ENCODE measurements around the gene CD72.
"Not testable (repeated sequence)": the region's sequence is repeated elsewhere in the genome, so short reads cannot be mapped to it uniquely, and the experiment has no call there.

CD72 gene

GRCh38 chr9:35637427-35637955 is 19.3 kb upstream of the CD72 start:
- not testable (repeated sequence) for H3K4me1 ChIP-seq (ENCODE audit: low read length); H3K4me2 ChIP-seq (ENCODE audit: low read depth, low read length); H3K27ac ChIP-seq (ENCODE audit: low read length); H3K9ac ChIP-seq (ENCODE audit: low read length); H3K36me3 ChIP-seq (replicated peaks; ENCODE audit: insufficient read depth, low read length); H3K9me3 ChIP-seq (replicated peaks; ENCODE audit: insufficient read depth, low read length); H3K4me3 ChIP-seq (ENCODE audit: low read length); H3K27me3 ChIP-seq (replicated peaks; ENCODE audit: insufficient read depth, low read length); H2AFZ ChIP-seq (ENCODE audit: low read length); H3K9me2 ChIP-seq (replicated peaks; ENCODE audit: insufficient read depth, low read length); H4K20me1 ChIP-seq (ENCODE audit: insufficient read depth, low read length); H3F3A ChIP-seq (ENCODE audit: insufficient read depth, low read length); DNase-seq; H3K79me2 ChIP-seq (ENCODE audit: low read length)

- not testable (repeated sequence) for H3K4me3 ChIP-seq (ENCODE audit: low read length); H3K9ac ChIP-seq (ENCODE audit: low read length); H3K4me2 ChIP-seq (ENCODE audit: low read depth, low read length)
Measured at GRCh38 chr9:35636877-35637246, 18.6 kb upstream of the CD72 start.

GRCh38 chr9:35636135-35636876 is 18.1 kb upstream of the CD72 start:
- no peaks in the 10 kb centered on the region for H4K20me1 ChIP-seq (ENCODE audit: insufficient read depth, low read length)
- H3F3A ChIP-seq (ENCODE audit: insufficient read depth, low read length) = no peaks in the 10 kb centered on the region
- H3K27ac ChIP-seq (ENCODE audit: low read length) = no peak overlapping the region
- H3K9ac ChIP-seq (ENCODE audit: low read length) = no peak overlapping the region
- no peaks in the 10 kb centered on the region for H3K27me3 ChIP-seq (replicated peaks; ENCODE audit: insufficient read depth, low read length)
- H3K79me2 ChIP-seq (ENCODE audit: low read length) = no peaks in the 10 kb centered on the region
- H3K4me3 ChIP-seq (ENCODE audit: low read length) = no peak overlapping the region
- H3K9me2 ChIP-seq (replicated peaks; ENCODE audit: insufficient read depth, low read length) = no peaks in the 10 kb centered on the region
- no peak for DNase-seq
- no peak overlapping the region for H2AFZ ChIP-seq (ENCODE audit: low read length)
- H3K36me3 ChIP-seq (replicated peaks; ENCODE audit: insufficient read depth, low read length) = no peaks in the 10 kb centered on the region
- no peaks in the 10 kb centered on the region for H3K9me3 ChIP-seq (replicated peaks; ENCODE audit: insufficient read depth, low read length)
- TF ChIP-seq EZH2phosphoT487 (IDR thresholded peaks at IDR 0.05; ENCODE audit: low read length) = no peak
- no peak for TF ChIP-seq CTCF (IDR thresholded peaks at IDR 0.05; ENCODE audit: low read length)
- no peak for TF ChIP-seq EZH2 (optimal IDR thresholded peaks at IDR 0.05; ENCODE audit: low read depth, low read length)
- H3K4me1 ChIP-seq (ENCODE audit: low read length) = peaks cover 10% of the 10 kb centered on the region
- H3K4me2 ChIP-seq (ENCODE audit: low read depth, low read length) = no peak overlapping the region

More at GRCh38 chr9:35636877-35637246, 18.6 kb upstream of the CD72 start:
- not testable (repeated sequence) for H3K9me2 ChIP-seq (replicated peaks; ENCODE audit: insufficient read depth, low read length); H3K27ac ChIP-seq (ENCODE audit: low read length); H3K36me3 ChIP-seq (replicated peaks; ENCODE audit: insufficient read depth, low read length); H3K27me3 ChIP-seq (replicated peaks; ENCODE audit: insufficient read depth, low read length); H3F3A ChIP-seq (ENCODE audit: insufficient read depth, low read length); H3K79me2 ChIP-seq (ENCODE audit: low read length); DNase-seq; H3K4me1 ChIP-seq (ENCODE audit: low read length); H4K20me1 ChIP-seq (ENCODE audit: insufficient read depth, low read length); H3K9me3 ChIP-seq (replicated peaks; ENCODE audit: insufficient read depth, low read length); H2AFZ ChIP-seq (ENCODE audit: low read length)

- no peaks in the 10 kb centered on the region for H3K36me3 ChIP-seq (replicated peaks; ENCODE audit: insufficient read depth, low read length)
- no peak overlapping the region for H2AFZ ChIP-seq (ENCODE audit: low read length)
- H3K27me3 ChIP-seq (replicated peaks; ENCODE audit: insufficient read depth, low read length) = no peaks in the 10 kb centered on the region
- no peaks in the 10 kb centered on the region for H3K79me2 ChIP-seq (ENCODE audit: low read length)
- H3K4me1 ChIP-seq (ENCODE audit: low read length) = peaks cover 10% of the 10 kb centered on the region
- no peak overlapping the region for H3K27ac ChIP-seq (ENCODE audit: low read length)
- no peak overlapping the region for H3K9ac ChIP-seq (ENCODE audit: low read length)
- H3K9me2 ChIP-seq (replicated peaks; ENCODE audit: insufficient read depth, low read length) = no peaks in the 10 kb centered on the region
- no peak for TF ChIP-seq EZH2 (optimal IDR thresholded peaks at IDR 0.05; ENCODE audit: low read depth, low read length)
- no peak for TF ChIP-seq CTCF (IDR thresholded peaks at IDR 0.05; ENCODE audit: low read length)
- no peak for TF ChIP-seq EZH2phosphoT487 (IDR thresholded peaks at IDR 0.05; ENCODE audit: low read length)
- no peak overlapping the region for H3K4me3 ChIP-seq (ENCODE audit: low read length)
- no peaks in the 10 kb centered on the region for H3F3A ChIP-seq (ENCODE audit: insufficient read depth, low read length)
- H4K20me1 ChIP-seq (ENCODE audit: insufficient read depth, low read length) = no peaks in the 10 kb centered on the region
- H3K9me3 ChIP-seq (replicated peaks; ENCODE audit: insufficient read depth, low read length) = no peaks in the 10 kb centered on the region
- H3K4me2 ChIP-seq (ENCODE audit: low read depth, low read length) = no peak overlapping the region
- DNase-seq = no peak
Measured at GRCh38 chr9:35635730-35636129, 17.5 kb upstream of the CD72 start.
